D341Med (cell line): ENCODE results near the gene FAM107A.
"Not testable (repeated sequence)": the region's sequence is repeated elsewhere in the genome, so short reads cannot be mapped to it uniquely, and the experiment has no call there.

Source experiments
- DNase-seq: peaks from one replicate; pipeline ENCODE4 v3.0.0; 2012; ENCODE audit warnings: low spot score

Gene FAM107A

DNA sequence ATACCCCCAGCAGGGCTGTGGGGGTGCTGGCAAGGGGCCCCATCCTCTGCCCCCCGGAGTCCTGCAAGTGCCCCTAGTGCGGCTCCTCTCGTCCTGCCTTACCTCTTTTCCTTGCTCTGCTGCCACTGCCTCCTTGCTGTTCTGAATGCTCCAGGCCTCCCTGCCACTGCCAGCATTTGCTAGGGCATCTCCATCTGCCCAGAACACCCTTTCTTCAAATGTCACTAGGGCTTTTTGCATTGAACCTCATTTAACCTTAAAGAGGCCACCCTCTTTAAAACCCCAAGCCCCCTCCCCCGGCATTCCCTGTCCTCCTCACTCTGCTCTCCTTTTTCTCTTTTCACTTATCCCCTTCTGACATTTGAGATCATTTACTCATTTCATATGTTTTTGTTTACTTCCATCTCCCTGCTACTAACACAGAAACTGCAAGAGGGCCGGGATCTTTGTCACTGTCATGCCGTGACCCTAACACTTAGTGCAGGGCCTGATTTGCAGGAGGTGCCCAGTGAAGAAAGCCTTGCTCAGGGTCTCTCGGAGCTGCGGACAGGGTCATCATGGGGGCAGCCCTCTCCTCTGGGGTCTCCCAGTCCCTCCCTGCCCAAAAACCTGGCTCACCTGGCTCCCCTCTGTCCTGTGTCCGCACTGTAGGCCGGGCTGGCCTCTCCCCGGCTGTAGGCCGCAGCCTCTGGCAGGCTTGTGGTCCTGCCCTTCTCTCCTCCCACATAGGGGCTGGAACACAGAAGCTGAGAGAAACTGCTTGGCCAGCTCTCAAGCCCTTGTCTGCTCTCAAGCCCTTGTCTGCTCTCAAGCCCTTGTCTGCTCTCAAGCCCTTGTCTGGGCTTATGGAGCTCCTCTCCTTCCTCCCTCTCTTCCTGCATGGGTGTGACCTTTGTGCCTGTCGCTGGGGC is 40.4 kb downstream of the FAM107A start, which contains the start of gene ACOX2:
Gene ACOX2 (minus strand): TSS at position 690 of the 911 bp plus-strand sequence. CDS start 2,084 bp downstream, outside the sequence.
- no peak for DNase-seq

DNA sequence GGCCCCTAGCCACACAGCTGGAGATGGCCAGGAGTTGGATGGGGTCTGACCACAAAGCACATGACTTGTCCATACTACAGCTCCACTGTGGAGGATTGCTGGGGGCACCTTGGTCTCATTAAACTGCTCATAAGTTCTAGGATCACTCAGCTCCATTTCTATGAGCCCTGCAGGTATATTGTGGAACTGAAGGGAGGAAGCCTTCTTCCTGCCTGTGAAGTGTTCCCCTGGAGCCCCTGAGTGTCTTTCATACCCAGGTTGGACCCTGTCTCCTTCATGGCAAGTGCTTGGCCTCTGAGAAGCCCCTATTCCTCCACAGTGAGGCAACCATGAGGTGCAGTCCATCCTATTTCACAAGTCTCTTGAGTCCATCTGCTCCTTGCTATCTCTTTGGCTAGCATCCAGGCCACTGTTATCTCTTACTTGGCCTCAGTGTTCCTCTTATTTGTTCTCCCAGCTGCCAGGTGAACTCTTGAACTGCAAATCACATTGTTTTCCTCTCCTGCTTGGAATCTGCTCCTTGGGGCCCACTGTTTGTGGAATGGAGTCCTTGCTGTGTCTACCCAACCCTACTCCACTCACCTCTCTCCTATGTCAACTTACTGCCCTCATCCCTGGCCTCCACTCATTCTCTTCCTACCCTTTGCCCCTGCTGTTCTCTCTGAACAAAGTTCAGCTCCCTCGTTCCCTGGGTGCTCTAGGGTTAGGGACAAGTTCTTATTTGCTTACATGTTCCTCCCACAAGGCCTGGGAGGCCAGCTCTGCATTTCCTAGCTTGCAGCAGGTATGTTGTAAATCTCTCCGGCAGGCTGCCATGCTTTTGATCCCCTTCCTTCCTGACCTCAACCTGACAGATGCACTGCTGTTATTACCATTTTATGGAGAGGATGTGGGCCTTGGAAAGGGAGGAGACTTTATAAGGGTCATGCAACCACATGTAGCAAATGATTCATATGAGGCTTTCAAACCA is 41.4 kb downstream of the FAM107A start:
- DNase-seq: no peak

DNA sequence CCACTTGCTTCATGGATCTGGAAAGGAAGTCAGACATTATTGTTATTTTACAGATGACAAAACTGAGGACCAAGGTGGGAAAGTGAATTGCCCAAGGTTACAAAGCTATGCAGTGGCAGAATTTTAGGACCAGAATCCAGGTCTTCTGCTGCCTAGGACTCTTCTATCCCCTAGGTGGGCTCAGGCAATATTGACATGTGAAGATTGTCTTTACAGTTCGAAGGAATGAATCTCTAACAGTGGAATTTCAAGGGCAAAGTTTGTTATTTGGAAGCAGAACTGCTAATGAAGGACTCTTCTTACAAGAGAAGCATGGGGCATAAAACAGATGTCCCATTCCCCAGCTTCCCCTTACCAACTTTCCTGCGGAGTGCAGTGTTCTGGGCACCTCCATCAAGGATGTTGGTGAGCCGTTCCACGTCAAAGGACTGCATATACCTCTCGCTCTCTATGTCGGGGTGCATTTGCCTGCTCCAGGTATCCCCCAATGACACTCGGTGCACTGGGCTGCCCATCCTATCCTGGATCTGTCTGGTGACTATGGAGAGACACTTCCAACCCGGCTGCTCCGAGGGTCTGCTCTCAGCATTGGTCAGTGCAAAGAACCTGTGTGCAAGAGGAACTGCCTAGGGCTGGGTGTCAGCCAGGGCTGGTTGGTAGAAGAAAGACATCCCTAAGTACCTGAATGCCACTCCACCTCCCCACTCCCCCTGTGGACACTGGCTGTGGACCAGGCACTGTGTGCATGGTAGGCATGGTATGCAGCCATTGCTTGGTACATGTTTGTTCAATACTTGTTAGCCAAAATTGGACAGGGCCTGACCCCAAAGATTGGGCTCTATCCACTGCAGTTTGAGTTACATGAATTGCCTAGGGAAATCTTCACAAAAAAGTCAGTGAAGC is 42.3 kb downstream of the FAM107A start:
- DNase-seq: peak; percentile 8

DNA sequence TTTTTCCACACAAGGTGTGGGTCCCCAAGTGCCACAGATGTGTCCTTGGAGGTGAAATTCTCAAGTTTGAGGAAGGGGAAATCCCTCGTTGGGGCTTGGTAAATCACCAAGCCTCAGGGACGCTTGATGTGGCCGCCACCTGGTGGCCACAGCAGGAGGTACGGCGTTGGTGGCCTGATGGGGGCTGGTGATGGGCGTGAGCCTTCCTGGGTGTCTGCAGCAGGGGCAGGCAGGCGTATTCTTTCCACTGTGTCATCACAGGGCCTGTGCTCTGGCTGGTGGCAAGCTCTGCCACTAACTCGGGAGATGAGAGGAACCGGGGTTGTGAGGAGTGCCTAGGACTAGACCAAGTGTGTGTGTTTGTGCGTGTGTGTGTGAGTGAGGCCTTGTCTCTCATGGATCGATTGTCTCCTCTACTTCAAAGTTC is 44.4 kb downstream of the FAM107A start:
- peak; percentile 91 for DNase-seq

DNA sequence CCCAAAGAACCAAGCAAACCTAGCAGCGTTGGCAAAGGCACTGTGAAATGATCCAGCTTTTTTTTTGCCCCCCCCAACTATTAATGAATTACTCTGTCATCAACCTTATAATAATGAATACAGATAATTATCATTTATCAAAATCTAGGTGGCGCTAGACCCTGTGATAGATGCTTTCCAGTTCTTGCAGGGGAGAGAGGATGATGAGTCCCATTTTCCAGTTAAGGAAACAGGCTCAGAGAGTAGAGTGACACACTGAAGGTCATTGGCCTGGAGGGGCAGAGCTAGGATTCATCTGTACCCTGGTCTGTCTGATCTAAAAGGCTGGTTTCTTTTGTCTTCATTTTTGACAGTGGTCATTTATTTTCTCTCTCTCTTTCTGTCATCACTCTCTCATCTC is 45.2 kb downstream of the FAM107A start:
- peak; percentile 51 for DNase-seq

DNA sequence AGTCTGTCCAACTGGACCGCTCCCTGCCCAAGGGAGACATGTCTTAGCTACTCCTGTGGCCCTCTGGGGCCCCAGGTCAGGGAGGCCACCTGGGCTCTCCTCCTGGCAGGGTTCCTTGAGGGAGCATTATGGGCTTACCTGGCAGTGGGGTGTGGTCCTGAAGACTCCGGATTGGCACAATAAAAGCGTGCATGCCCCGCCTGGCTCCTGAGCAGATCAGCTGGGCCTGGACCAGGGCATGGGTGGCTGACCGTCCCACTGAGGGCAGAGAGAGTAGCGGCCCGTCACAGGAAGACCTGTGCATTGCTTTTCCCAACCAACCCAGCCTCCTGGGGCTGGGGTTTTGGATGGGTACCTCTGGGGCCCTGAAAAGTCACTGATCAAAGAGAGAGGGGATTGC is 45.6 kb downstream of the FAM107A start:
- DNase-seq: peak; percentile 25

DNA sequence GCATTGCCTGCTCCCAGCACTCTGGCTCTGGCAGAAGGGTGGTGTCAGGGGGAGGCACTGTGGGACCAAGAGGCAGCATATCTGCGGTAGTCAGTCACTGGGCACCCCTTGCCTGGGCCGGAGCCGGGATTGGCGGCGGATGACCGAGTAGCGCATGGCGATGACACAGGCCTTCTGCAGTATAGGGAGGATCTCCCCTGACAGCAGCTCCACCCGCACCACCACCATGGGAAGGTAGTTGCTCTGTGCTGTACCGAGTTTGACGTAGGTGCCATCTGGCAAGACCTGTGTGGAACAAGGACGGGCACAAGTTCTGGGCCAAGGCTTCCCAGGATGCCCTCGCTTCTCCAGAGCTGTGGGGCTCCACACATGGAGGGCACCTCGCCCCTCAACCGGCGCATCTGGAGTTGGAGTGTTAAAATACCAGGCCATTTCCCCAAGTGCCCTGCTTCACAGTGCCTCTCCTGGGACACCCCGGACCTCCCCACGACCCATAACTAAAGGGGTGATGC is 46.8 kb downstream of the FAM107A start:
- peak; percentile 15 for DNase-seq

DNA sequence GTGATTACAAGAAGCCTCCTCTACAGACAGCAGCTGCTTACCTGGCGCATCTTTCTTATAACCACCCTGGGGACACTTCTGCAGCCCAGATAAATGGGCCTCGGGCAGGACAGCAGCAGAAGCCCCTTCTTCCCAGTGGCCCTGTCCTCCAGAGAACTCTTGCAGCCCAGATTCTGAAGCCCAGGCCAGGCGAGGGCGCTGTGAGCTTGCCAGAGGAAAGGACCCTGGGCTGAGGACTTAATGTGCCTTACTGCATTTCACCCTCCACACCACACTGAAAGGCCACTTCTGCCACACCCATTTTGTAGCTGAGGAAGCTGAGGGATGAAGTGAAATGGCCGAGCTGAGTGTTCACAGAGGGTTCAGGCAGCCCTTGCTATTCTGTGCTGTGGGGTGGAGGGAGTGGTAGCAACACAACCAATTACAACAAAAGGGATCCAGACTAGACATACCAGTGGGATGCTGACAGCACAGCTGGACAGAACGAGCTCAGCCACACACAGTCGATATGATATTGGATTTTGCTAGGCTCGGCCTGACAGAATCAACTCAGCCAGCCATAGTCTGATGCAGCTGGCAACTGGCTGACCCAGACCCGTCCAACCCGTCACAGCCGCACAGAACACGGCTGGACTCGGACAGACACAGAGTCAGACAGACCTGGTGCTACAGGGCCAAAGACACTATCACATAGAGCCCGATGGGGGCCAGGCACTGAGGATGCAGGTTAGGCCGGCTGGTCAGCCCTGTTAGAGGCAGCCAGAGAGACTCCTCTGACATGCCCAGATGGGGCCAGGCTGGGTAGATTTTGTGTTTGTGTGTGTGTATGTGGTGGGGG is 47.5 kb downstream of the FAM107A start:
- peak; percentile 68 for DNase-seq

DNA sequence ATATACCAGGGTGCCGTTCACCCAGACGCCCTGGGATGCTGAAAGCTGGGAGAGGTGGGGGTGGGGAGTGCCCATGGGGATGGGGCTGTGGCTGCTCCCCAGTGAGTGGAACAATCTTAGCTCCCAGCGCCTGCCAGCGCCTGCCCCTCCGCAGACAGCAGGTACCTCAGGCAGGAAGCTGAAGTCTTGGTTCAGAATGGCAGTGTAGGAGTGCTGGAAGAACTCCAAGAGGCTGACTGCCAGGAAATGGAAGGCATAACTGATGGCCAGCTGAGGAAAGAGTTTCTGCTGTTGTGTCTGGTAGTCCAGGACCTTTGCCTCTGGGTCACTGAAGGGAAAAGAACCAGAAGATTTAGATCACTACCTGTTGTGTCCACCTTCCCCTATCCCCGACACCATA is 48.6 kb downstream of the FAM107A start:
- peak; percentile 55 for DNase-seq

DNA sequence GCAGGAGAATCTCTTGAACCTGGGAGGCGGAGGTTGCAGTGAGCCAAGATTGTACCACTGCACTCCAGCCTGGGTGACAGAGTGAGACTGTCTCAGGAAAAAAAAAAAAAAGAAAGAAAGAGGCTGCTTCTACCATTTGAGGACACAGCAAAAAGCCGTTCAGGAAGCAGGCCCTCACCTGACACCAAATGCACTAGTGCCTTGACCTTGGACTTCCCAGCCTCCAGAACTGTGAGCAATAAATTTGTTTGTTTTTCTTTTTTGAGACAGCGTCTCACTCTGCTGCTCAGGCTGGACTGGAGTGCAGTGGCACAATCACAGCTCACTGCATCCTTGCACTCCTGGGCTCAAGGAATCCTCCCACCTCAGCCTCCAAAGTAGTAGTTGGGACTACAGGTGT is 49.8 kb downstream of the FAM107A start:
- DNase-seq: not testable (repeated sequence)

DNA sequence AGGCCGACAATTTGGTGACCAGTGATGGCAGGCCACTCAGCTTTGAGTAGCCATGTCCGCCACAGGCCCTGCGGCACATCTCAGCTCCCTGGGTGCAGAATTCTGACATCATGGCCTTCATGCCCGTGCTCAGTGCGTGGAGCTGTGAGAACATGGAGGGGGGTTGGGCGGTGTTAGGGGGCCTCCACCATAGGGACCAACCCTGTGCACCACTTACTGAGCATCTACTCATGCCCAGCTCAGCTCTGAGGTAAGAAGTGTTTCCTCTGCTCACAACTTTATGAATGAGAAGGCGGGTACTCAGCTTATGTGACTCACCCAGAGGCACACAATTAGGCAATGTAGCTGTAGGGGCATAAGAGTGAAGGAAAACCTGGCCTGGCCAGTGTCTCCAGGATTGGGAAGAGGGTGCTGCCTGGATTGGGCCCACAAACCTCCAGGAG is 50.7 kb downstream of the FAM107A start:
- DNase-seq: no peak

DNA sequence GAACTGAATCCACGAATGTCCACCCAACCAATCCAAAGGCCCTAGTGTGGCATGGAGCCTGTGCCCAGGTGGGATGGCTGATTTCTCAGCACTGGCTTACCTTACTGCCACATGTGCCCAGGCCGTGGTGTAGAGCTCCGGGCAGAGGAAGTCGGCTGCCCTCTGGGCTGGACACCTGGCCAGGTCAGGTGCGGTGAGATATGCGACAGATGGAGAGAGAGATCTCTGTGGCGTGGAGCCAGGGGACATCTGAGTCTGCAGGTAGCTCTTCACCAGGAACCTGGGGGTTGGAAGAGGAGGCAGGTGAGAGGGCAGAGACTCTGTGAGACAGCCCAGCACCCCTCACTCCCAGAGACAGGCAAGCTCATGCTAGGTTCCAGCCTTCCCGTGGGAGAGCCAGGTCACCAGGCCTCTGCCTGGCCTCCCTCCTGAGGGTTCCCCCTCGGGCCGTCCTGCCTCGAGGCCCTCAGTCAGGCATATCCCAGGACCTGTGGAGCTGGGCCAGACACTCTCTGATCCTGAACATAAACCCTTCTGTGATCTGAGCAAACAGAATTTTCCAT is 52.8 kb downstream of the FAM107A start:
- no peak for DNase-seq

DNA sequence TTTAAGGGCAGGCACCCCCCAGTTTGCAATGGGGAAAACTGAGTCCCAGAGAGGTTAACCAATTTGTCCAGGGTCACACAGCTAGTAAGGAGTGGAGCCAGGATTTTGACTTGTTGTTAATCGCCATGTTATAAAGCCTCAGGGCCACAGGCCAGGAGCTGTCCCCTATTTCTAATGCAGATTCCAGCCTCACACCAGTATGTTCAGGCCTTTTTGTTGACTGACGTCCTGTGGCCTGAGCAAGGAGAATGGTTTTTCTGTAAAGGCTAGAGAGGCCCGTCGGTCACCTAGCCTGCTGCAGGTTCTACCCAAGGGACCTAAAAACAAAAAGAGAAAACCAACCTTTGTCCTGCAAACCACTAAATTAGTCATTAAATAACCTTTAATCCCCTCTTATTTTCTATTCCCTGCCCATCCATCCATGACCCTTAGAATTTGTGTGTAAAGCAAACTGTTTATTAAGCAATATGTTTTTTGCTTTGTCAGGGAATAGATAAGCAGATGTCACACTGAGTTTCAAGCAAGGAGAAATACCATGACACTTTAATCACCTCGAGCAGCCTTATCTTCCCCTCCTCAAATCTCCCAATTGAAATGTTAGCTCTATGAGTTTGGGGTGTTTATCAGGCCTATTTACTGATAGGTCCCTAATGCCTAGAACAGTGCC is 54.3 kb downstream of the FAM107A start:
- no peak for DNase-seq

DNA sequence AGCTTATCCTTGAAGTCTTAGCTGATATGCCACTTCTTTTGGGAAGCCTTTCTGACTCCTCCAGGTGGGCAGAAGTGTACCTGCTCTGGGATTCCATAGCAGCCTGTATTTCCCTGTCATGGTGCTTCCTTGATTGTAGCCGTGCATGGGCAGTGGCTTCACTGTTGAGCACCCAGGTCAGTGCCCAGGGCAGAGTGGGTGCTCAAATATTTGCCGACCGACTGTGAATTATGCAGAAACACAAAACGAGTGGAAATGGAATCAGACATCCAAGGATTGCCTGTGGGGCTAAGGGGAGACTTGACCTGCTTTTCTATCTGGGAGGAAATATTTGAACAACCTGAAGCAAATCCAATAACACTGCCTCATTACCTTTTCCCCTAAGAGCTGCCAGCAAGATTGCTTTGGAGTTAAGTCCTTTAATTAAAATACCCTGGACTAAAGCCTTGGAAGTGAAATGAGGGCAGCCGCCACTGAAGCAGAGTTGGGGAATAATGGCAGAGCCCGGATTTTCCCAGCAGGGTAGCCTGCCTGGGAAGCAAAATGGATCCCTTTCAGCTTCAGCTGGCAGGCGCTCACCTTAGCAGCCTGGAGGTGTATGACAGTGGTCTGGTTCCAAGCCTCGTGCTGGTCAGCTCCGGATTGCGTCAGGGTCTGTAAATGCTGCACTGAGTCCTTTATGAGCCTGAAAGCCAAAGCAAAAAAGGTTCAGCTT is 55.1 kb downstream of the FAM107A start:
- DNase-seq: no peak

DNA sequence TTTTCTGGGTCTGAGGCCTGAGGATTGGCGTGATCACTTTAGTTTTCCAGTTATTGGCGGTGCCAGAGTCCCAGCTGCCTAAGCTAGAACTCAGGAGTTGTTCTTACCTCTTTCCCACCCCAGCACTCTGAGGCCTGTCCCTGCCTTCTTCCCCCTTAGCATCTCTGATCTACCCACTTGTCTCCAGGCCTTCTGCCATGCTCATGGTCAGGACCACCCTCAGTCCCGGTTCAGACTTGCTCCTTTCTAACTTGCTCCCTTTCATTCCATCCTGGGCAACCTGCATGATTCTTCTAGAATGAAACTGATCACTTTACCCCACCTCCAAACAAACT is 55.9 kb downstream of the FAM107A start:
- no peak for DNase-seq

DNA sequence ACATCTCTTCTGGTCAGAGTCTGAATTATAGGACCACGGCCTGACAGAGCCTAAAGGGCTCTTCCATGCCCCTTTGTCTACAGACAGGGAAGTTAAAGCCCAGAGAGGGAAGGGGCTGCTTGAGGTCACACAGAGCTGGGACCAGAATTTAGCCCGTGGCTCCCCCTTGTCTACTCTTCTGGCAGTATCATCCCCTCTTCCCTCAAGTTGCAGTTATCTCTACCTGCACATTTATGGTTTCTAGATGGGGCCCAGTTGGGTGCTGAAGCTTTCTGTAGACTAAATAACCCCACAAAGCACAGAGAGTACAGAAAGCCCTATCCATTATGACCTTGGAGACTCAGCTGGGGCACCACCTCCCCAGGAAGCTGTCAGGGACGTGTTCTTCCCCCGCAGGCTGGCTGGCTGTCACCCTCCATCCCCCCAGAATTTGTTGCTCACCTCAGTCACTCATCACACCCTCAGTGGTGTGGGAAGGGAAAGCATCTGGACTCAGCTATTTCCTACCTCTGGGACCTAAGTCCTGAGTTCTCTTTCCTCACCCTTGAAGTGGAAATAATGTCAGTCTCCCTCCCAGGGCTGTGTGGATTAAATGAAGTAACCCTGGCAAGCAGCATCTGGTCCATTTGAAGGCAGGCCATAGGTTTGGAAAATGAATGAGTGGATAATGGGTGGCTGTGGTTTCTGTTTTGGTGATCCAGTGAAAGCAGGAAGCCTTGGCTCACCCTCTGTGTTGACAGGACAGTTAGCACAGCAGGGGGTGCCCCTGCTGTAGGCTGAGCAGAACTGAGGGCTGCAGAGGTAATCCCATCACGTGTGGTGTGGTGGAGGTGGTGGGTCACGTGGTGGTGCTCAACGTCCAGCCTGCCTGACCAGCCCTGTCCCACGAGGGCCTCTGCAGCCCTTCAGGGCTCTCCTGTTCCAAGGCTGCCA is 56.5 kb downstream of the FAM107A start:
- no peak for DNase-seq

DNA sequence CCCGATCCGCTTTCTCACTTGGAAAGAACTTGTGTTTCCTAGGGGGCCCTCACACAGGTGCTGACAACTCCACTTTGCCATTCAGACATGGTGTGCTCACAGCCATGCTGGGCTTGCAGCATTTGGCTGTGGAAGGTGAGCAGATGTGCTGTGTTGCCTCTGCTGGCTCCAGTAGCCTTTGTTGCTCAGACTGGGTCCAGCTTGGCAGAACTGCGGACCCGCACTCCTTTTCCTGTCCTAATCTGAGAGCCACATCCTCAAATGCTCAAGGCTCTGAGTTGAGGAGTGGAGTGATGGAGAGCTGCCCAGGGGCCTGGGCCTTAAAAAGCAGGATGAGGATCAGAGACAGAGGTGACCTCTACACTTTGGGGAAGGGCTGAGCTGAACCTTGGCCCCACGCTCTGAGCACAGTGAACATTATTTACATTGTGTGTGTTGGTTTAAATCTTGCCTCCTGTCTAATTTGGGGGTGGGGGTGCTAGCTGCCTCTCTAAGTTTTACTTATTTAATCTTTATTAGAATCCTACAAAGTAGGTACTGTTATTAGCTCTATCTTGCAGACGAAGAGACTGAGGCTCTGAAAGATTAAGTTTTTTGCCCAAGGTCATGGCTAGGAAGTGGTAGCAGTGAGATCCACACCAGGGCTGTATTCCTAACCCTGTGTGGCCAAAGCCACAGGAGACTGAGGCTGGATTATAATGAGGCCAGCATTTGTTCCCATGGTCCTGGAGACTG is 57.4 kb downstream of the FAM107A start:
- no peak for DNase-seq
